GM12878 (cell line): ENCODE data around the gene ASCC3. TPM values are rescaled to one million over a fixed set of nuclear protein-coding genes. Genes with fewer than 3 reads are reported as not detected.

Experiments used
- ATAC-seq: fragments of 200-7000 bp; cut with Tn5 transposase; 3 replicates; pipeline ENCODE4 v1.9.1; 2020; ENCODE audit warnings: mild to moderate bottlenecking, moderate library complexity
- BruUV-seq: library from RNA; stranded (reverse); fragments of 400-500 nt; replicated peaks from 2 replicates; lab custom pipeline; 2021; lab: Mats Ljungman, UMichigan
- CTCF ChIA-PET: fragments of 300-600 bp; sonication (Branson Sonifier 250); formaldehyde crosslinking; extraction: SDS; loops from one replicate; lab custom pipeline; 2021; ENCODE audit warnings: inconsistent platforms; lab: Yijun Ruan, JAX
- POLR2A ChIA-PET: fragments of 350-600 bp; formaldehyde crosslinking; extraction: SDS; loops from one replicate; lab custom pipeline; 2021; ENCODE audit warnings: inconsistent platforms; lab: Charles Lee
- RAD21 ChIA-PET: fragments of 300-600 bp; sonication (Branson Sonifier 250); formaldehyde crosslinking; loops from one replicate; lab custom pipeline; 2023; ENCODE audit warnings: antibody characterized with exemption; ENCODE audit not compliant: unreplicated experiment; lab: Charles Lee
- SMC1A ChIA-PET: fragments of 300-600 bp; sonication (Branson Sonifier 250); formaldehyde crosslinking; loops from one replicate; lab custom pipeline; 2023; ENCODE audit not compliant: unreplicated experiment, uncharacterized antibody; lab: Charles Lee
- DNase-seq: peaks from one replicate; pipeline ENCODE4 v3.0.0-alpha.2; 2011; ENCODE audit warnings: low read depth, low spot score
- FAIRE-seq: peaks from 3 replicates; lab custom pipeline; 2011; peaks lifted over from hg19 to GRCh38; lab: Jason Lieb, UNC
- H2AFZ ChIP-seq: 2 replicates; pipeline ENCODE4 v1.6.0; 2011; ENCODE audit warnings: low read depth, low read length, control low read depth; ENCODE audit not compliant: control insufficient read depth
- H3K27ac ChIP-seq: 2 replicates; pipeline ENCODE4 v1.5.1; 2011; ENCODE audit warnings: control low read depth; ENCODE audit not compliant: control insufficient read depth, insufficient read depth
- H3K27me3 ChIP-seq, 2 experiments: replicated peaks in 1 of 2; 2 replicates each; pipeline versions ENCODE4 v1.6.0 to v1.6.1; 2011; ENCODE audit warnings: low read length in 1 of 2; ENCODE audit not compliant: control insufficient read depth in 2 of 2, insufficient read depth in 2 of 2
- H3K36me3 ChIP-seq, 2 experiments: 2 replicates each; pipeline ENCODE4 v1.5.1; 2011; ENCODE audit warnings: low read length in 1 of 2; ENCODE audit not compliant: control insufficient read depth in 2 of 2, insufficient read depth in 2 of 2
- H3K4me1 ChIP-seq: 2 replicates; pipeline ENCODE4 v1.6.1; 2011; ENCODE audit warnings: mild to moderate bottlenecking, low read length, moderate library complexity, mixed read lengths; ENCODE audit not compliant: control insufficient read depth, insufficient read depth
- H3K4me2 ChIP-seq: 2 replicates; pipeline ENCODE4 v1.6.0; 2011; ENCODE audit warnings: control low read depth; ENCODE audit not compliant: control insufficient read depth, insufficient read depth
- H3K4me3 ChIP-seq: fragments of 200-600 bp; sonication (generic); 2 replicates; pipeline ENCODE4 v1.5.1; 2016
- H3K79me2 ChIP-seq: 2 replicates; pipeline ENCODE4 v1.6.0; 2011; ENCODE audit warnings: low read length; ENCODE audit not compliant: control insufficient read depth, insufficient read depth
- H3K9ac ChIP-seq: 2 replicates; pipeline ENCODE4 v1.8.0; 2011; ENCODE audit warnings: low read length, control low read depth, mixed read lengths; ENCODE audit not compliant: control insufficient read depth, insufficient read depth
- H3K9me3 ChIP-seq: replicated peaks from 3 replicates; pipeline ENCODE4 v1.5.1; 2011; ENCODE audit warnings: mild to moderate bottlenecking, low read length; ENCODE audit not compliant: control insufficient read depth, insufficient read depth
- H4K20me1 ChIP-seq: 2 replicates; pipeline ENCODE4 v1.6.0; 2011; ENCODE audit not compliant: control insufficient read depth, insufficient read depth
- BCLAF1 ChIP-seq: fragments of 450-650 bp; IDR thresholded peaks from 2 replicates; pipeline ENCODE4 v1.6.1; 2017; ENCODE audit warnings: antibody characterized with exemption, mild to moderate bottlenecking, moderate library complexity
- CBX3 ChIP-seq: fragments of 200-600 bp; sonication (generic); IDR thresholded peaks from 2 replicates; pipeline ENCODE4 v1.6.1; 2016; ENCODE audit warnings: low read depth, borderline replicate concordance
- CBX5 ChIP-seq: sonication (generic); IDR thresholded peaks from 2 replicates; pipeline ENCODE4 v1.6.1; 2016; ENCODE audit warnings: low read depth, moderate library complexity, mild to moderate bottlenecking, inconsistent platforms
- EP300 ChIP-seq, 2 experiments: fragments of 150-350 bp in 1 of 2; IDR thresholded peaks; 2 replicates each; pipeline ENCODE4 v1.6.1; 2011 to 2012; ENCODE audit warnings: low read depth in 2 of 2, low read length in 2 of 2, borderline replicate concordance in 1 of 2, improper control_type of control experiment in 1 of 2, inconsistent platforms in 1 of 2; ENCODE audit not compliant: control insufficient read depth in 1 of 2
- FOS ChIP-seq: IDR thresholded peaks from 3 replicates; pipeline ENCODE4 v1.6.1; 2011; ENCODE audit warnings: borderline replicate concordance; ENCODE audit not compliant: insufficient read length; ENCODE audit errors: extremely low read depth
- FOXK2 ChIP-seq: fragments of 450-650 bp; IDR thresholded peaks from 2 replicates; pipeline ENCODE4 v1.6.1; 2017; ENCODE audit warnings: mild to moderate bottlenecking, moderate library complexity
- NR2F1 ChIP-seq: fragments of 450-650 bp; conservative IDR thresholded peaks from 2 replicates; pipeline ENCODE4 v1.6.1; 2017; ENCODE audit warnings: mild to moderate bottlenecking
- PBX3 ChIP-seq: IDR thresholded peaks from 2 replicates; pipeline ENCODE4 v1.6.1; 2011; ENCODE audit warnings: mild to moderate bottlenecking, low read depth, low read length, moderate library complexity; ENCODE audit not compliant: insufficient replicate concordance
- PML ChIP-seq: IDR thresholded peaks from 2 replicates; pipeline ENCODE4 v1.6.1; 2012; ENCODE audit warnings: low read length, inconsistent platforms
- POLR2A ChIP-seq: IDR thresholded peaks from 2 replicates; pipeline ENCODE4 v1.6.1; 2011; ENCODE audit warnings: low read depth, mild to moderate bottlenecking, low read length
- POLR2AphosphoS5 ChIP-seq: IDR thresholded peaks from 2 replicates; pipeline ENCODE4 v1.6.1; 2011; ENCODE audit warnings: mild to moderate bottlenecking, low read length, inconsistent platforms
- RFX5 ChIP-seq: IDR thresholded peaks from 2 replicates; pipeline ENCODE4 v1.6.1; 2011; ENCODE audit warnings: low read depth, low read length, improper control_type of control experiment
- SMARCA5 ChIP-seq: fragments of 450-650 bp; IDR thresholded peaks from 2 replicates; pipeline ENCODE4 v1.6.1; 2017; ENCODE audit warnings: mild to moderate bottlenecking
- YY1 ChIP-seq: IDR thresholded peaks from 2 replicates; pipeline ENCODE4 v1.6.1; 2011; ENCODE audit warnings: low read depth, mild to moderate bottlenecking, low read length
- ZNF687 ChIP-seq: fragments of 450-650 bp; IDR thresholded peaks from 2 replicates; pipeline ENCODE4 v1.6.1; 2017; ENCODE audit warnings: mild to moderate bottlenecking, moderate library complexity
- ZZZ3 ChIP-seq: IDR thresholded peaks from 2 replicates; pipeline ENCODE4 v1.6.1; 2011; ENCODE audit warnings: low read depth; ENCODE audit not compliant: control insufficient read depth, insufficient read length
- WGBS: methylation state at CpG from one replicate; pipeline ENCODE4 v1.1.6; 2016; ENCODE audit warnings: low lambda C conversion rate; ENCODE audit not compliant: insufficient replicate concordance, insufficient coverage; ENCODE audit errors: missing lambda C conversion rate; 5-methylcytosine and 5-hydroxymethylcytosine counted together
- in situ Hi-C: fragments of 300-500 bp; cut with MboI; formaldehyde crosslinking; loops from 9 replicates; pipeline ENCODE4 v1.14.3; 2018; ENCODE audit warnings: mixed read lengths
- intact Hi-C: fragments of 100-400 bp; cut with micrococcal nuclease; formaldehyde crosslinking; loops from one replicate; pipeline ENCODE4 v1.14.2; 2022; ENCODE audit not compliant: unreplicated experiment
- polyA plus RNA-seq, 11 experiments: library from polyadenylated mRNA; depleted of rRNA in 4 of 11; unstranded in 6 of 11; stranded (reverse) in 5 of 11; fragments of >200 nt; fragmentation: Nextera tagmentation in 4 of 11; fragmentation: Illumina TruSeq in 1 of 11; extraction: Ambion mirVana in 4 of 11; extraction: Trizol in 1 of 11; gene quantifications; 1 replicate in 1 of 11; 2 replicates in 10 of 11; pipeline versions ENCODE4 v1.2.1 to v1.2.3, GENCODE V29; 2011 to 2016; ENCODE audit warnings: inconsistent platforms in 2 of 11, missing spikeins in 2 of 11, low read depth in 1 of 11
- total RNA-seq, 4 experiments: library from RNA; depleted of rRNA in 3 of 4; stranded (reverse); fragments of >200 nt in 3 of 4; fragmentation: Illumina TruSeq in 1 of 4; extraction: Trizol in 1 of 4; gene quantifications; 2 replicates each; pipeline versions ENCODE4 v1.2.1 to v1.2.3, GENCODE V29; 2013 to 2021

The ASCC3 gene
- total and polyA plus RNA-seq, 10 of the 15 experiments (the other 5 are each of a cell fraction or from before 2014, with no cell fraction given) = 19.9 to 76.2 (median 55.9) TPM

- WGBS = 4% methylated on average over 2 of the region's 2 CpGs
- Histone ChIP-seq H3K9me3 (no peaks in the 10 kb centered on the region), H3K27ac (no peak overlapping the region), H3K79me2 (no peaks in the 10 kb centered on the region), H3K36me3 (no peaks in the 10 kb centered on the region), H3K4me1 (no peaks in the 10 kb centered on the region), H3K27me3 (no peaks in the 10 kb centered on the region), H3K9ac (no peak overlapping the region), H3K4me3 (no peak overlapping the region), H3K4me2 (no peak overlapping the region), H4K20me1 (no peaks in the 10 kb centered on the region), H2AFZ (no peak overlapping the region)
- RAD21 ChIA-PET = no interaction called here
- intact Hi-C loops = no loop called here
- no TSS peak for BruUV-seq
- SMC1A ChIA-PET = no interaction called here
- no peak for ATAC-seq
- CTCF ChIA-PET = no interaction called here
- POLR2A ChIA-PET = no interaction called here
- TF ChIP-seq YY1 (no peak), POLR2AphosphoS5 (no peak), PBX3 (no peak), FOS (no peak), EP300 (IDR thresholded peaks at IDR 0.05; ENCODE audit: borderline replicate concordance in 1 of 2, control insufficient read depth in 1 of 2, low read depth in 2 of 2, low read length in 2 of 2) (no peak), CBX5 (no peak), ZZZ3 (no peak), POLR2A (no peak), PML (no peak), CBX3 (no peak), FOXK2 (no peak), SMARCA5 (no peak), BCLAF1 (no peak), NR2F1 (no peak), RFX5 (no peak), ZNF687 (no peak)
- DNase-seq = no peak
- in situ Hi-C loops = no loop called here
- FAIRE-seq = no peak
Observed at GRCh38 chr6:100920028-100920605, 39.0 kb upstream of the ASCC3 start.
